Colonic mucosa (tissue), 4 donors: ENCODE measurements around the gene TMEM132D. TPM values are rescaled to one million over a fixed set of nuclear protein-coding genes. Genes with fewer than 3 reads are reported as not detected.

Experiments
- DNase-seq: peaks from one replicate; pipeline ENCODE4 v3.0.0-alpha.2; 2020
- H3K27ac ChIP-seq: fragments of 200-600 bp; one replicate; pipeline ENCODE4 v1.8.0; 2021
- H3K27me3 ChIP-seq: fragments of 200-600 bp; one replicate; pipeline ENCODE4 v1.8.0; 2021
- H3K36me3 ChIP-seq: fragments of 200-600 bp; one replicate; pipeline ENCODE4 v1.8.0; 2021
- H3K4me1 ChIP-seq: fragments of 200-600 bp; one replicate; pipeline ENCODE4 v1.8.0; 2021; ENCODE audit warnings: mild to moderate bottlenecking
- H3K4me3 ChIP-seq: fragments of 200-600 bp; one replicate; pipeline ENCODE4 v1.8.0; 2021
- H3K9ac ChIP-seq, 2 donors: one replicate each; pipeline ENCODE4 v1.7.0; 2013; ENCODE audit warnings: control low read depth in 2 of 2, low read depth in 2 of 2, low read length in 2 of 2
- H3K9me3 ChIP-seq: fragments of 200-600 bp; one replicate; pipeline ENCODE4 v1.8.0; 2021
- intact Hi-C: fragments of 100-400 bp; cut with DNase I; formaldehyde crosslinking; loops from one replicate; pipeline ENCODE4 v1.14.1; 2022
- total RNA-seq, 2 donors: library from RNA; stranded (reverse); fragmentation: NEBNext Ultra II Directional in 1 of 2; extraction: Animal tissue kit (Norgen Biotek cat#: 25700) in 1 of 2; gene quantifications; one replicate each; pipeline ENCODE4 v1.2.1, GENCODE V29; 2021
- TF ChIP-seq, protein P1 (sequence below): fragments of 200-600 bp; IDR thresholded peaks from one replicate; pipeline ENCODE4 v1.8.0; 2022; ENCODE audit warnings: antibody characterized with exemption, mild to moderate bottlenecking
- donor health status: healthy.
- donor health status: DM: no; HTN: no; CAD: no.
- donor health status: DM: no; HTN: no; CAD: no.

Gene TMEM132D
- total RNA-seq, 2 donors from 2014 or later, result 0.17 to 0.32 TPM

DNA sequence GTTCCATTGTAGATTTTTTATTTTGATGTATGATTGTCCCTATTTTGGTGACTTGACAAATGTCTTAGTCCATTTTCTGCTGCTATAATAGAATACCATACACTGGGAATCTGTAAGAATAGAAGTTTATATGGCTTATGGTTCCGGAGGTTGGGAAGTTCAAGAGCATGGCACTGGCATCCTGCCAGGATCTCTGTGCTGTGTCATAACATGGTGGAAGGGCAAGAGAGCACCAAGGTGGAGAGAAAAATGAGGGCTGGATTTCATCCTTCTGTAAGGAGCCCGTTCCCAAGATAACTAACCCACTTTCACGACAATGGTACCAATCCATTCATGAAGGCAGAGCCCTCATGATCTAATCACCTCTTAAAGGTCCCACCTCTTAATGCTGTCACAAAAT is 176.7 kb downstream of the TMEM132D start:
- Histone ChIP-seq H3K27ac (no peak overlapping the region), H3K4me1 (no peaks in the 10 kb centered on the region), H3K9ac (no peak overlapping the region), H3K9me3 (no peaks in the 10 kb centered on the region), H3K36me3 (no peaks in the 10 kb centered on the region), H3K27me3 (no peaks in the 10 kb centered on the region), H3K4me3 (no peak overlapping the region)
- DNase-seq, result no peak
- intact Hi-C loops, result no loop called here
- TF ChIP-seq, protein P1, sequence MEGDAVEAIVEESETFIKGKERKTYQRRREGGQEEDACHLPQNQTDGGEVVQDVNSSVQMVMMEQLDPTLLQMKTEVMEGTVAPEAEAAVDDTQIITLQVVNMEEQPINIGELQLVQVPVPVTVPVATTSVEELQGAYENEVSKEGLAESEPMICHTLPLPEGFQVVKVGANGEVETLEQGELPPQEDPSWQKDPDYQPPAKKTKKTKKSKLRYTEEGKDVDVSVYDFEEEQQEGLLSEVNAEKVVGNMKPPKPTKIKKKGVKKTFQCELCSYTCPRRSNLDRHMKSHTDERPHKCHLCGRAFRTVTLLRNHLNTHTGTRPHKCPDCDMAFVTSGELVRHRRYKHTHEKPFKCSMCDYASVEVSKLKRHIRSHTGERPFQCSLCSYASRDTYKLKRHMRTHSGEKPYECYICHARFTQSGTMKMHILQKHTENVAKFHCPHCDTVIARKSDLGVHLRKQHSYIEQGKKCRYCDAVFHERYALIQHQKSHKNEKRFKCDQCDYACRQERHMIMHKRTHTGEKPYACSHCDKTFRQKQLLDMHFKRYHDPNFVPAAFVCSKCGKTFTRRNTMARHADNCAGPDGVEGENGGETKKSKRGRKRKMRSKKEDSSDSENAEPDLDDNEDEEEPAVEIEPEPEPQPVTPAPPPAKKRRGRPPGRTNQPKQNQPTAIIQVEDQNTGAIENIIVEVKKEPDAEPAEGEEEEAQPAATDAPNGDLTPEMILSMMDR, result no peak

DNA sequence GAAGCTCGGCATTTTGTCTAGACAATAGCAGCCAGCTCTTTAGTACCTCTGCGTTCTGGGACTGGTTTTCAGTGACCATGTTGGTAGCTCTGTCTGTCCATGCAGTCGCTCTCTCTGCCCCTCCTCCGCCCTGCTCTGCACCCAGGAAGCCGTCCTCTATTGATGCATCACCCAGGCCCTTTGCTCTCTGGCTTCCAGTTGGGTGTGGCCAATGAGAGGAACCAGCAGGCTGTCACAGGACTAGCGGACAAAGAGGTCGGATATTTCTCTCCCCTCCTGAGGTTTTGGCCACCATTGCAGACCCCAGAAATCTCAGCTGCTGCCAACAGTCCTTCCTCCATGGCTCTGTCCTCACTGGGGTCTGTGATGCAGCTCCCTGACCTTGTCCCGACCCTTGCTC is 180.6 kb downstream of the TMEM132D start:
- H3K4me1 ChIP-seq, result no peaks in the 10 kb centered on the region
- H3K36me3 ChIP-seq, result no peaks in the 10 kb centered on the region
- H3K4me3 ChIP-seq, result no peak overlapping the region
- TF ChIP-seq, protein P1, result no peak
- intact Hi-C loops, result no loop called here
- no peak for DNase-seq
- H3K27ac ChIP-seq, result no peak overlapping the region
- H3K9me3 ChIP-seq, result no peaks in the 10 kb centered on the region
- H3K9ac ChIP-seq, result no peak overlapping the region
- no peaks in the 10 kb centered on the region for H3K27me3 ChIP-seq

DNA sequence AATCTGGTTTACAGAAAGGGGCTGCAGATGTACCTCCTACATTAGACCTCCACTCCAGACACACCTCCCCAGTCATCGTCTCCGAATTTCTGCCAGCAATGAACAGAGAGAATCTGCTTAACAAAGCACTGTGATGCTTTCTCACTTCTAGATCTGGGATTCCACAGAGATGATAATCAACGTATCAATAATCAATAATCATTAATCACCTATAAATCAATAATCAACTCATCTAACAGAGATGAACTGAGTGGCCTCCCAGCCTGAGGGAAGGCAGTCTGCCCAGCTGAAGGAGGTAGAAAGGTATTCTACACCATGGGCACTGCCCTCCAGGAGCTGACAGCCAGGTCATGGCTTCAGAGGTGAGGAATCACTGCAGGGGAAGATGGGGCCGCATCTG is 183.2 kb downstream of the TMEM132D start:
- intact Hi-C loops, result no loop called here
- DNase-seq, result no peak
- Histone ChIP-seq H3K4me3 (no peak overlapping the region), H3K9me3 (no peaks in the 10 kb centered on the region), H3K36me3 (no peaks in the 10 kb centered on the region), H3K27ac (no peak overlapping the region), H3K27me3 (no peaks in the 10 kb centered on the region), H3K4me1 (no peaks in the 10 kb centered on the region), H3K9ac (no peak overlapping the region)
- TF ChIP-seq, protein P1, result no peak

DNA sequence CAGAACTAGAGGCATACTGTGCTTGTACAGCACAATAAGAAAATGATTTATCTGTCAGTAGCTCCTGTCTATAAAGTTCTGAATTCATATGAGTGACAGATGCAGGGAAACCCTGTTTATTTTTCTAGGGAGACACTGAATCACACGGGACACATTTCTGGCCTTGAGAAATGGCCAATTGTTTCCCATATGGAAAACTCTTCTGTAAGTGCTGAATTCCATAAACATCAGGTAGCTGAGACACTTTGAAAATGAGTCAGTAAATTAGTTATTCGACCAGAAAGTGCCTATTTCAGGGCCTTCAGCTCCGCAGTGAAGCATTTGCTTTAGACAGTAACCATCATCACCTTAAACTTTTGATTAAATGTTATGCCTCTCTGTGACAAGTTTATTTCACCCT is 184.4 kb downstream of the TMEM132D start:
- no peak overlapping the region for H3K9ac ChIP-seq
- H3K27me3 ChIP-seq, result no peaks in the 10 kb centered on the region
- no peak overlapping the region for H3K27ac ChIP-seq
- no peaks in the 10 kb centered on the region for H3K4me1 ChIP-seq
- DNase-seq, result no peak
- H3K36me3 ChIP-seq, result no peaks in the 10 kb centered on the region
- no peaks in the 10 kb centered on the region for H3K9me3 ChIP-seq
- intact Hi-C loops, result no loop called here
- TF ChIP-seq, protein P1, result no peak
- H3K4me3 ChIP-seq, result no peak overlapping the region

DNA sequence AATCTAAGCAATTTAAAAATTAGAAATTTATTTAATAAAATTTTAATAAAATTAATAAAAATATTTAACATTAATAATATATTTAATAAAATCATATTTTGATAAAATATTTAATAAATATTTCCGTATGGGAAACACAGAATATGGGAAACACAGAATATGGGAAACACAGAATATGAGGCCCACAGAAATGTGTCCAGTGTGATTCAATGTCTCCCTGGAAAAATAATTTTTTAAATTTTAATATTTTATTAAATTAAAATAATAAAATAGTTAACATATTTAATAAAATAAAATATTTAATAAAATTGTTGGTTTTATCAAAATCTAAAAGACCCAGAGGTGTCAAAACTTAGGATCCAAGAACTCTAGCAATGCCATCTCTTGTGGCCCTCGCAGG is 186.4 kb downstream of the TMEM132D start:
- Histone ChIP-seq H3K27me3 (no peaks in the 10 kb centered on the region), H3K27ac (no peak overlapping the region), H3K36me3 (no peaks in the 10 kb centered on the region), H3K9ac (no peak overlapping the region), H3K9me3 (no peaks in the 10 kb centered on the region), H3K4me1 (no peaks in the 10 kb centered on the region), H3K4me3 (no peak overlapping the region)
- DNase-seq, result no peak
- intact Hi-C loops, result no loop called here
- TF ChIP-seq, protein P1, result no peak

DNA sequence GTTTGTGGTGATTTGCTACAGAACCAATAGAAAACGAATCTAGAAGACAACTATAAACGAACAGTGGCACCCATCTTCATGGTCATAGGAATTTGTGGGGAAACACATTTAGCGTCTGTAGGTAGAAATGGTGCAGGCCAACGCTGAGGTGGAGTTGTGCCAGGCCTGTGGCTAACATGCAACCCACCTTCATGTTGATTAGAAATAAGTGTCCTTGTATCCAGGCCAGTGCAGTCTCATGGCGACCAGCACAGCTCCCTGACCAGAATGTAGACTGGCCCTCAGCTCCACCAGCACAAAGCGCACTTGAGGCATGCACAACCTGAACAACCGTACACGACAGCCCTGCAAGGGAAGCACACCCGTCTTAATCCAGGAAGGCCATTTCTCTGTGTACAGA is 187.0 kb downstream of the TMEM132D start:
- Histone ChIP-seq H3K9me3 (no peaks in the 10 kb centered on the region), H3K4me1 (no peaks in the 10 kb centered on the region), H3K27ac (no peak overlapping the region), H3K36me3 (no peaks in the 10 kb centered on the region), H3K27me3 (no peaks in the 10 kb centered on the region), H3K4me3 (no peak overlapping the region), H3K9ac (no peak overlapping the region)
- TF ChIP-seq, protein P1, result no peak
- no peak for DNase-seq
- intact Hi-C loops, result no loop called here
